DND-41 (cell line): ENCODE measurements around the gene SLC37A4.

ENCODE experiments used
- EZH2 ChIP-seq: IDR thresholded peaks from 3 replicates; pipeline ENCODE4 v1.6.1; 2012; ENCODE audit warnings: borderline replicate concordance, low read depth, mild to moderate bottlenecking, moderate library complexity, low read length, inconsistent platforms; ENCODE audit not compliant: severe bottlenecking
- TF ChIP-seq, protein P1 (sequence below): IDR thresholded peaks from 2 replicates; pipeline ENCODE4 v1.5.1; 2012; ENCODE audit warnings: borderline replicate concordance, low read length, moderate library complexity, mild to moderate bottlenecking; ENCODE audit not compliant: poor library complexity, severe bottlenecking; ENCODE audit errors: extremely low read depth

DNA sequence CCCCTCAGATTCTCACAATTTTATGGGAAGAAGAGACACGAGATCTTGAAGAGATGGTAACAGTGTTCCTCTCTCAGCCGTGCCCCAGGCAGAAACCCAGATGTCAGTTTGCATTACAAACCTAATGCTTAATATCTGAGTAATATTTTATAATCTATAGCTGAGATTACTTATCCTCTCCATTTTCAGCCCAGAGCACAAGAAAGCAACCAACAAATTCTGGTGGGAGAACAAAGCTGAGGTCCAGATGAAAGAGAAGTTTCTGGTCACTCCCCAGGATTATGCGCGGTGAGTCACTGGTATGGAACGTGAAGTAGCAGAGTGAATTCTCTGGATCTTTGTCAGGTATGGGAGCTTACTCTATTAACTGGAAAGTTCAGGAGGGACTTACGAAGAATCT lies 31.9 kb downstream of the SLC37A4 start:
- TF ChIP-seq, protein P1, sequence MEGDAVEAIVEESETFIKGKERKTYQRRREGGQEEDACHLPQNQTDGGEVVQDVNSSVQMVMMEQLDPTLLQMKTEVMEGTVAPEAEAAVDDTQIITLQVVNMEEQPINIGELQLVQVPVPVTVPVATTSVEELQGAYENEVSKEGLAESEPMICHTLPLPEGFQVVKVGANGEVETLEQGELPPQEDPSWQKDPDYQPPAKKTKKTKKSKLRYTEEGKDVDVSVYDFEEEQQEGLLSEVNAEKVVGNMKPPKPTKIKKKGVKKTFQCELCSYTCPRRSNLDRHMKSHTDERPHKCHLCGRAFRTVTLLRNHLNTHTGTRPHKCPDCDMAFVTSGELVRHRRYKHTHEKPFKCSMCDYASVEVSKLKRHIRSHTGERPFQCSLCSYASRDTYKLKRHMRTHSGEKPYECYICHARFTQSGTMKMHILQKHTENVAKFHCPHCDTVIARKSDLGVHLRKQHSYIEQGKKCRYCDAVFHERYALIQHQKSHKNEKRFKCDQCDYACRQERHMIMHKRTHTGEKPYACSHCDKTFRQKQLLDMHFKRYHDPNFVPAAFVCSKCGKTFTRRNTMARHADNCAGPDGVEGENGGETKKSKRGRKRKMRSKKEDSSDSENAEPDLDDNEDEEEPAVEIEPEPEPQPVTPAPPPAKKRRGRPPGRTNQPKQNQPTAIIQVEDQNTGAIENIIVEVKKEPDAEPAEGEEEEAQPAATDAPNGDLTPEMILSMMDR: no peak
- no peak for TF ChIP-seq EZH2
